HepG2 (cell line): Measurements from ENCODE around the gene TM2D1. TPM values are rescaled to one million over a fixed set of nuclear protein-coding genes. Genes with fewer than 3 reads are reported as not detected.

Experiments
- ARNT2 ChIP-seq: sonication (generic); formaldehyde crosslinking; IDR thresholded peaks from 2 replicates; pipeline ENCODE4 v1.8.0; 2022; ENCODE audit warnings: mild to moderate bottlenecking, low read depth, missing genetic modification reagents, moderate library complexity
- ELF1 ChIP-seq: sonication (generic); formaldehyde crosslinking; IDR thresholded peaks from 2 replicates; pipeline ENCODE4 v1.4.0; 2020; ENCODE audit warnings: missing genetic modification reagents
- MAFF ChIP-seq: IDR thresholded peaks from 2 replicates; pipeline ENCODE4 v1.6.1; 2011; ENCODE audit warnings: low read depth, low read length, improper control_type of control experiment
- PPARG ChIP-seq: conservative IDR thresholded peaks from 2 replicates; pipeline ENCODE4 v1.6.1; 2016; ENCODE audit warnings: missing biosample characterization, missing genetic modification reagents
- SCMH1 ChIP-seq: sonication (generic); formaldehyde crosslinking; IDR thresholded peaks from 2 replicates; pipeline ENCODE4 v1.9.0; 2021; ENCODE audit warnings: missing genetic modification reagents, mild to moderate bottlenecking, borderline replicate concordance
- ZNF629 ChIP-seq: sonication (generic); formaldehyde crosslinking; conservative IDR thresholded peaks from 2 replicates; pipeline ENCODE4 v1.5.0; 2020; ENCODE audit warnings: missing genetic modification reagents
- polyA plus RNA-seq, 8 experiments: library from polyadenylated mRNA; depleted of rRNA in 3 of 8; stranded (reverse) in 7 of 8; unstranded in 1 of 8; fragments of >200 nt; fragmentation: Illumina TruSeq in 4 of 8; extraction: Trizol in 4 of 8; gene quantifications; 2 replicates each; pipeline versions ENCODE4 v1.2.1 to v1.2.3, GENCODE V29; 2011 to 2016; ENCODE audit warnings: low read depth in 4 of 8, missing spikeins in 1 of 8, mixed read lengths in 1 of 8; ENCODE audit not compliant: insufficient read depth in 1 of 8
- total RNA-seq, 5 experiments: library from RNA; depleted of rRNA; stranded (reverse); fragments of >200 nt; fragmentation: Illumina TruSeq; extraction: Trizol; gene quantifications; 2 replicates each; pipeline ENCODE4 v1.2.3, GENCODE V29; 2016; ENCODE audit warnings: low read depth in 1 of 5
- TF ChIP-seq, protein P1 (sequence below): sonication (generic); formaldehyde crosslinking; IDR thresholded peaks from 2 replicates; pipeline ENCODE4 v1.5.0; 2020; ENCODE audit warnings: mild to moderate bottlenecking, missing genetic modification reagents, borderline replicate concordance
- TF ChIP-seq, protein P2 (sequence below): sonication (generic); formaldehyde crosslinking; IDR thresholded peaks from 2 replicates; pipeline ENCODE4 v1.5.1; 2020; ENCODE audit warnings: missing genetic modification reagents, mild to moderate bottlenecking, borderline replicate concordance
- TF ChIP-seq, protein P3 (sequence below): fragments of 450-650 bp; IDR thresholded peaks from 2 replicates; pipeline ENCODE4 v1.6.1; 2016
- TF ChIP-seq, protein P4 (sequence below): sonication (generic); formaldehyde crosslinking; IDR thresholded peaks from 2 replicates; pipeline ENCODE4 v1.5.0; 2020; ENCODE audit warnings: mild to moderate bottlenecking, missing genetic modification reagents, borderline replicate concordance
- TF ChIP-seq, protein P5 (sequence below): IDR thresholded peaks from 2 replicates; pipeline ENCODE4 v1.6.1; 2016; ENCODE audit warnings: low read depth, missing genetic modification reagents, missing compliant biosample characterization

TM2D1 gene
- total and polyA plus RNA-seq, 2 of the 13 experiments (the other 11 are each of a cell fraction or from before 2014, with no cell fraction given), result 26.6 to 49.0 TPM

GRCh38 chr1:61724813-61725694, at the start of gene TM2D1 (continued):
- peak; percentile 49; the same call in 1 of the 2 replicates for TF ChIP-seq PPARG (CRISPR knock-in tag)
- TF ChIP-seq, protein P1, sequence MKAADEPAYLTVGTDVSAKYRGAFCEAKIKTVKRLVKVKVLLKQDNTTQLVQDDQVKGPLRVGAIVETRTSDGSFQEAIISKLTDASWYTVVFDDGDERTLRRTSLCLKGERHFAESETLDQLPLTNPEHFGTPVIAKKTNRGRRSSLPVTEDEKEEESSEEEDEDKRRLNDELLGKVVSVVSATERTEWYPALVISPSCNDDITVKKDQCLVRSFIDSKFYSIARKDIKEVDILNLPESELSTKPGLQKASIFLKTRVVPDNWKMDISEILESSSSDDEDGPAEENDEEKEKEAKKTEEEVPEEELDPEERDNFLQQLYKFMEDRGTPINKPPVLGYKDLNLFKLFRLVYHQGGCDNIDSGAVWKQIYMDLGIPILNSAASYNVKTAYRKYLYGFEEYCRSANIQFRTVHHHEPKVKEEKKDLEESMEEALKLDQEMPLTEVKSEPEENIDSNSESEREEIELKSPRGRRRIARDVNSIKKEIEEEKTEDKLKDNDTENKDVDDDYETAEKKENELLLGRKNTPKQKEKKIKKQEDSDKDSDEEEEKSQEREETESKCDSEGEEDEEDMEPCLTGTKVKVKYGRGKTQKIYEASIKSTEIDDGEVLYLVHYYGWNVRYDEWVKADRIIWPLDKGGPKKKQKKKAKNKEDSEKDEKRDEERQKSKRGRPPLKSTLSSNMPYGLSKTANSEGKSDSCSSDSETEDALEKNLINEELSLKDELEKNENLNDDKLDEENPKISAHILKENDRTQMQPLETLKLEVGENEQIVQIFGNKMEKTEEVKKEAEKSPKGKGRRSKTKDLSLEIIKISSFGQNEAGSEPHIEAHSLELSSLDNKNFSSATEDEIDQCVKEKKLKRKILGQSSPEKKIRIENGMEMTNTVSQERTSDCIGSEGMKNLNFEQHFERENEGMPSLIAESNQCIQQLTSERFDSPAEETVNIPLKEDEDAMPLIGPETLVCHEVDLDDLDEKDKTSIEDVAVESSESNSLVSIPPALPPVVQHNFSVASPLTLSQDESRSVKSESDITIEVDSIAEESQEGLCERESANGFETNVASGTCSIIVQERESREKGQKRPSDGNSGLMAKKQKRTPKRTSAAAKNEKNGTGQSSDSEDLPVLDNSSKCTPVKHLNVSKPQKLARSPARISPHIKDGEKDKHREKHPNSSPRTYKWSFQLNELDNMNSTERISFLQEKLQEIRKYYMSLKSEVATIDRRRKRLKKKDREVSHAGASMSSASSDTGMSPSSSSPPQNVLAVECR (CRISPR knock-in tag), result peak; percentile 96
- TF ChIP-seq ZNF629, result no peak
- TF ChIP-seq ELF1 (CRISPR knock-in tag), result peak; percentile 98
- TF ChIP-seq, protein P2, sequence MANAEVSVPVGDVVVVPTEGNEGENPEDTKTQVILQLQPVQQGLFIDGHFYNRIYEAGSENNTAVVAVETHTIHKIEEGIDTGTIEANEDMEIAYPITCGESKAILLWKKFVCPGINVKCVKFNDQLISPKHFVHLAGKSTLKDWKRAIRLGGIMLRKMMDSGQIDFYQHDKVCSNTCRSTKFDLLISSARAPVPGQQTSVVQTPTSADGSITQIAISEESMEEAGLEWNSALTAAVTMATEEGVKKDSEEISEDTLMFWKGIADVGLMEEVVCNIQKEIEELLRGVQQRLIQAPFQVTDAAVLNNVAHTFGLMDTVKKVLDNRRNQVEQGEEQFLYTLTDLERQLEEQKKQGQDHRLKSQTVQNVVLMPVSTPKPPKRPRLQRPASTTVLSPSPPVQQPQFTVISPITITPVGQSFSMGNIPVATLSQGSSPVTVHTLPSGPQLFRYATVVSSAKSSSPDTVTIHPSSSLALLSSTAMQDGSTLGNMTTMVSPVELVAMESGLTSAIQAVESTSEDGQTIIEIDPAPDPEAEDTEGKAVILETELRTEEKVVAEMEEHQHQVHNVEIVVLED (CRISPR knock-in tag), result peak; percentile 61; the same call in 1 of the 2 replicates
- TF ChIP-seq, protein P3, sequence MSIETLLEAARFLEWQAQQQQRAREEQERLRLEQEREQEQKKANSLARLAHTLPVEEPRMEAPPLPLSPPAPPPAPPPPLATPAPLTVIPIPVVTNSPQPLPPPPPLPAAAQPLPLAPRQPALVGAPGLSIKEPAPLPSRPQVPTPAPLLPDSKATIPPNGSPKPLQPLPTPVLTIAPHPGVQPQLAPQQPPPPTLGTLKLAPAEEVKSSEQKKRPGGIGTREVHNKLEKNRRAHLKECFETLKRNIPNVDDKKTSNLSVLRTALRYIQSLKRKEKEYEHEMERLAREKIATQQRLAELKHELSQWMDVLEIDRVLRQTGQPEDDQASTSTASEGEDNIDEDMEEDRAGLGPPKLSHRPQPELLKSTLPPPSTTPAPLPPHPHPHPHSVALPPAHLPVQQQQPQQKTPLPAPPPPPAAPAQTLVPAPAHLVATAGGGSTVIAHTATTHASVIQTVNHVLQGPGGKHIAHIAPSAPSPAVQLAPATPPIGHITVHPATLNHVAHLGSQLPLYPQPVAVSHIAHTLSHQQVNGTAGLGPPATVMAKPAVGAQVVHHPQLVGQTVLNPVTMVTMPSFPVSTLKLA, result no peak
- TF ChIP-seq, protein P4, sequence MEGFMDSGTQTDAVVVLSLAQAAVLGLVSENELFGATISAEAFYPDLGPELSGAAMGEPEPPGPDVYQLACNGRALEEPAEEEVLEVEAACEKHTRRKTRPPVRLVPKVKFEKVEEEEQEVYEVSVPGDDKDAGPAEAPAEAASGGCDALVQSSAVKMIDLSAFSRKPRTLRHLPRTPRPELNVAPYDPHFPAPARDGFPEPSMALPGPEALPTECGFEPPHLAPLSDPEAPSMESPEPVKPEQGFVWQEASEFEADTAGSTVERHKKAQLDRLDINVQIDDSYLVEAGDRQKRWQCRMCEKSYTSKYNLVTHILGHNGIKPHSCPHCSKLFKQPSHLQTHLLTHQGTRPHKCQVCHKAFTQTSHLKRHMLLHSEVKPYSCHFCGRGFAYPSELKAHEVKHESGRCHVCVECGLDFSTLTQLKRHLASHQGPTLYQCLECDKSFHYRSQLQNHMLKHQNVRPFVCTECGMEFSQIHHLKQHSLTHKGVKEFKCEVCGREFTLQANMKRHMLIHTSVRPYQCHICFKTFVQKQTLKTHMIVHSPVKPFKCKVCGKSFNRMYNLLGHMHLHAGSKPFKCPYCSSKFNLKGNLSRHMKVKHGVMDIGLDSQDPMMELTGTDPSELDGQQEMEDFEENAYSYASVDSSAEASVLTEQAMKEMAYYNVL, result peak; percentile 89; the same call in 1 of the 2 replicates
- no peak for TF ChIP-seq MAFF
- TF ChIP-seq, protein P5, sequence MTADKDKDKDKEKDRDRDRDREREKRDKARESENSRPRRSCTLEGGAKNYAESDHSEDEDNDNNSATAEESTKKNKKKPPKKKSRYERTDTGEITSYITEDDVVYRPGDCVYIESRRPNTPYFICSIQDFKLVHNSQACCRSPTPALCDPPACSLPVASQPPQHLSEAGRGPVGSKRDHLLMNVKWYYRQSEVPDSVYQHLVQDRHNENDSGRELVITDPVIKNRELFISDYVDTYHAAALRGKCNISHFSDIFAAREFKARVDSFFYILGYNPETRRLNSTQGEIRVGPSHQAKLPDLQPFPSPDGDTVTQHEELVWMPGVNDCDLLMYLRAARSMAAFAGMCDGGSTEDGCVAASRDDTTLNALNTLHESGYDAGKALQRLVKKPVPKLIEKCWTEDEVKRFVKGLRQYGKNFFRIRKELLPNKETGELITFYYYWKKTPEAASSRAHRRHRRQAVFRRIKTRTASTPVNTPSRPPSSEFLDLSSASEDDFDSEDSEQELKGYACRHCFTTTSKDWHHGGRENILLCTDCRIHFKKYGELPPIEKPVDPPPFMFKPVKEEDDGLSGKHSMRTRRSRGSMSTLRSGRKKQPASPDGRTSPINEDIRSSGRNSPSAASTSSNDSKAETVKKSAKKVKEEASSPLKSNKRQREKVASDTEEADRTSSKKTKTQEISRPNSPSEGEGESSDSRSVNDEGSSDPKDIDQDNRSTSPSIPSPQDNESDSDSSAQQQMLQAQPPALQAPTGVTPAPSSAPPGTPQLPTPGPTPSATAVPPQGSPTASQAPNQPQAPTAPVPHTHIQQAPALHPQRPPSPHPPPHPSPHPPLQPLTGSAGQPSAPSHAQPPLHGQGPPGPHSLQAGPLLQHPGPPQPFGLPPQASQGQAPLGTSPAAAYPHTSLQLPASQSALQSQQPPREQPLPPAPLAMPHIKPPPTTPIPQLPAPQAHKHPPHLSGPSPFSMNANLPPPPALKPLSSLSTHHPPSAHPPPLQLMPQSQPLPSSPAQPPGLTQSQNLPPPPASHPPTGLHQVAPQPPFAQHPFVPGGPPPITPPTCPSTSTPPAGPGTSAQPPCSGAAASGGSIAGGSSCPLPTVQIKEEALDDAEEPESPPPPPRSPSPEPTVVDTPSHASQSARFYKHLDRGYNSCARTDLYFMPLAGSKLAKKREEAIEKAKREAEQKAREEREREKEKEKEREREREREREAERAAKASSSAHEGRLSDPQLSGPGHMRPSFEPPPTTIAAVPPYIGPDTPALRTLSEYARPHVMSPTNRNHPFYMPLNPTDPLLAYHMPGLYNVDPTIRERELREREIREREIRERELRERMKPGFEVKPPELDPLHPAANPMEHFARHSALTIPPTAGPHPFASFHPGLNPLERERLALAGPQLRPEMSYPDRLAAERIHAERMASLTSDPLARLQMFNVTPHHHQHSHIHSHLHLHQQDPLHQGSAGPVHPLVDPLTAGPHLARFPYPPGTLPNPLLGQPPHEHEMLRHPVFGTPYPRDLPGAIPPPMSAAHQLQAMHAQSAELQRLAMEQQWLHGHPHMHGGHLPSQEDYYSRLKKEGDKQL (CRISPR knock-in tag), result 0 out of 2 replicates have a peak, but pooled peaks have one; percentile 11
- TF ChIP-seq SCMH1 (CRISPR knock-in tag), result no peak
- peak; percentile 75 for TF ChIP-seq ARNT2 (CRISPR knock-in tag)
